ENCODE data around the gene HOXD3.

HOXD3 gene

GRCh38 chr2:176132205-176133171 lies 24.6 kb upstream of the HOXD3 start:
- in situ Hi-C loops (cut with MboI; ENCODE audit: low sequenced_read_pairs): loop anchor here (25.0 kb wide), 1 partner anchor 505 kb away; no protein-coding TSS in a partner anchor

- in situ Hi-C loops (cut with MboI; ENCODE audit: low sequenced_read_pairs): loop anchor here (25.0 kb wide), 1 partner anchor 504 kb away; no protein-coding TSS in a partner anchor
These were observed 23.7 kb upstream of the HOXD3 start for GRCh38 chr2:176133389-176133788.

- in situ Hi-C loops (cut with MboI; ENCODE audit: low sequenced_read_pairs): loop anchor here (25.0 kb wide), 1 partner anchor 503 kb away; no protein-coding TSS in a partner anchor
These were observed 23.1 kb upstream of the HOXD3 start for GRCh38 chr2:176134035-176134434.

DNA sequence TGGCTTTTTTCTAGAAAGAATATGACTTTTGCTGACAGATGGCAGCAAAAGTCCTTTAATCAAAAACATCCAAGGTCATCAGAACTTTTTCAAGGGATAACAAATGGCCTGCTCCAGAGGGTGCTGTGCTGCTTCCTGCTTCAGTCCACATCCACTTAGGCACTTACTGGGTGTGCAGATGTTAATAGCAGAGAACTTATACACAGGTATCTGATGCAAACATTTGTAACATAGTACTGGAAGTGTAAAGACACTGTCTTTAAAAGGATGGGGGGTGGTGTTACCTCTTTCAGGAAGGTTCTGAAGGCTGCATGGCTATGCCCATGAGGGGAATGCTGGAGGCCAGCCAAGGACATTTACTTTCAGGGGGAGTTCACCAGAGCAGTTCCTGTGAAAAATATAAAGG lies 22.1 kb upstream of the HOXD3 start:
- in situ Hi-C loops (cut with MboI; ENCODE audit: low sequenced_read_pairs): loop anchor here (25.0 kb wide), 1 partner anchor 502 kb away; no protein-coding TSS in a partner anchor

DNA sequence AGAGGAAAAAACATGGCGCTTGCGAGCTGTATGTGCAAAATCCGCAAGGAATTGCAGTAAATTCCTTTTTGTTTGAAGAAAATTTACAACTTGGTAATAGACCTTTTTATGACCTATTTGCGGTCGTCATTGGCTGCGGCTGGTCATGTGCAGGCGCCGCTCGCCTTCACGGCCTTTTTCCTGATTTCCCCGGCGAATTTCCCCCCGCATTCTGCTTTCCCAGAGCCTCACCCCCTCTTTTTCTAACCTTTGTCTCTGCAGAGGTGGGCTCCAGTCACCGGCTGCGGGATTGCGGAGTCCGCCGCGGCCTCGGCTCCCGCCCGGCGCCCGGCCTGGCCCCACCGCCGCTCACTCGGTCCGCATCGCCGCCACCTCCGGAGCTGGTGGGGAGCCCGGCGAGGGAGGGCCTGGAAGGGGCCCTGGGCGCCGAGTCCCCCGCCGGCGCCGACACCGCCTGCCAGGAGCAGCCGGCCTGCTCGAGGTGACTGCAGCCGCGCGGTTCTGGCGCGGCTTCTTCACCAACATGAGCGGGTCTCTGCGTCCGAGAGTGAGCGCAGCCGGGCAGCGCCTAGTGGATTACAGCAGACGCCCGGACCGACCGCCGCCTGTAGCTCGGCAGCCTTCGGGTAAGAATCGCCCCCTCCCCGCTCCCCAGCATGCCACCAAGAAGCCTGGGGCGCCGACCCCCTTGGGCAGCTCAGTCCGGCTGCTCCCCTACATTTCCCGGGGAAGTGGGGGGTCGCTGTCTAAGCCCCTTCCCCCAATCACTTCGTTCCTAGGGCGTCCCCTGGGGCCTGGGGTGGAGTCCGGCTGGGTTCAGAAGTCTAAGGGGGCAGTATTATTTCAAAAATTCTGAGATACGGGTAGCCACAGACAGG lies 20.5 kb upstream of the HOXD3 start:
- in situ Hi-C loops (cut with MboI; ENCODE audit: low sequenced_read_pairs): loop anchor here (25.0 kb wide), 1 partner anchor 501 kb away; no protein-coding TSS in a partner anchor

DNA sequence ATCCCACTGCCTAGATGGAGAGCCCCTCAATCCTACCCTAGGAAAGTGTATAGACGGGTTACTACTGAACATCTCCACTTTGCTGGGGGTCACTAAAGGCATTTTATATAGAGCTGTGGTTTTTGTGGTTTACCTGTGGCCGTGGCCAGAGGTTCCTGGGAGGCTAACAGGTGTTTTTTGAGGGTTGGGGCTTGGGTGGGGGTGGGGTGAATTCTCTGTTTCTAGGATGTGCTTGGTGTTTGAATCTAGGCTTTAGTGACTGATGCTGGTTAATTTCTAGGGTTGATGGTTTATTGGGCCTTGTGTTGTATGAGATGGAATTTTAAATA lies 19.9 kb upstream of the HOXD3 start:
- in situ Hi-C loops (cut with MboI; ENCODE audit: low sequenced_read_pairs): loop anchor here (25.0 kb wide), 1 partner anchor 500 kb away; no protein-coding TSS in a partner anchor

DNA sequence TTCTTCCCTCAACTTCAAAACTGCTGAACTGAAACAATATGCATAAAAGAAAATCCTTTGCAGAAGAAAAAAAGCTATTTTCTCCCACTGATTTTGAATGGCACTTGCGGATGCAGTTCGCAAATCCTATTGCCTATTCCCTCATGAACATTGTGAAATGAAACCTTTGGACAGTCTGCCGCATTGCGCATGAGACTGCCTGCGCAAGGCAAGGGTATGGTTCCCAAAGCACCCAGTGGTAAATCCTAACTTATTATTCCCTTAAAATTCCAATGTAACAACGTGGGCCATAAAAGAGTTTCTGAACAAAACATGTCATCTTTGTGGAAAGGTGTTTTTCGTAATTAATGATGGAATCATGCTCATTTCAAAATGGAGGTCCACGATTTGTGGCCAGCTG lies 19.2 kb upstream of the HOXD3 start:
- in situ Hi-C loops (cut with MboI; ENCODE audit: low sequenced_read_pairs): loop anchor here (25.0 kb wide), 1 partner anchor 499 kb away; no protein-coding TSS in a partner anchor

GRCh38 chr2:176138526-176138922 lies 18.6 kb upstream of the HOXD3 start:
- in situ Hi-C loops (cut with MboI; ENCODE audit: low sequenced_read_pairs): loop anchor here (25.0 kb wide), 1 partner anchor 499 kb away; no protein-coding TSS in a partner anchor

DNA sequence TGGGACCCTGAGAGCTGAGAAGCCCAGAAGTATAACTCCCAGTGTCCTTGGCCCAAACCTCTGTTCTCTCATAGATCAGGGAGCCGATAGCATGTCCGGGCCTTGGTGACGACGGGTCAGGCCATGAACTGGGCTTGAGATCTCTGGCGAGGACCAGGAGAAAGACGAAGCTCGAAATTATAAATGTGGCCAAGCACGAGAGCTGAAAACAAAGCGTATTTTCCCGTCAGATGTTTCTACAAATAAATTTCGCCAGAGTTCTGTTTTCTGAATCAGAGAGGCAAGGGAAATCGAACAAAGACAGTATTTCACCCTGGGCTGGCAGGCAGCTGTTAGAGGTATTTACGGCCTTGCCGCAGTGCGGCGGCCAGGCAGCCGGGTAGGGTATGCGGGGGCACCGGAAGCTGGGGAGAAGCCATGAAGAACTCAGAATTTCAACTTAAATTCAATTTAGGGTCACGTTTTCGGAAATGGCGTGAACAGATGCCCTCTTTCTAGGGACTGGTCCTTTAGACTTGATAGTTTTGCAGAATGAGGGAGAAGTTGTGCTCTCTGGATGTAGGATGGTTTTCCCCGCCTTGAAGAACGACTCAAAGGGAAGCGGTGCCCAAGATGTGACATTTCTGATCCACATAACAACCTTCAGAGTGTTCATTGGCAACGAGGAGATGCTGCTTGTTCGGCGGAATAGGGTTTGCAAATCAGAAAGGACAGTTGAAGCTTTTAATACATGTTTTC lies 18.0 kb upstream of the HOXD3 start:
- in situ Hi-C loops (cut with MboI; ENCODE audit: low sequenced_read_pairs): loop anchor here (25.0 kb wide), 1 partner anchor 498 kb away; no protein-coding TSS in a partner anchor

- in situ Hi-C loops (cut with MboI; ENCODE audit: low sequenced_read_pairs): loop anchor here (25.0 kb wide), 1 partner anchor 497 kb away; no protein-coding TSS in a partner anchor
These were observed 17.2 kb upstream of the HOXD3 start for GRCh38 chr2:176139661-176140512.

- in situ Hi-C loops (cut with MboI; ENCODE audit: low sequenced_read_pairs): loop anchor here (25.0 kb wide), 1 partner anchor 497 kb away; no protein-coding TSS in a partner anchor
These were observed 16.4 kb upstream of the HOXD3 start for GRCh38 chr2:176140513-176141317.

- in situ Hi-C loops (cut with MboI; ENCODE audit: low sequenced_read_pairs): loop anchor here (25.0 kb wide), 1 partner anchor 495 kb away; no protein-coding TSS in a partner anchor
These were observed 14.8 kb upstream of the HOXD3 start for GRCh38 chr2:176142281-176142680.

DNA sequence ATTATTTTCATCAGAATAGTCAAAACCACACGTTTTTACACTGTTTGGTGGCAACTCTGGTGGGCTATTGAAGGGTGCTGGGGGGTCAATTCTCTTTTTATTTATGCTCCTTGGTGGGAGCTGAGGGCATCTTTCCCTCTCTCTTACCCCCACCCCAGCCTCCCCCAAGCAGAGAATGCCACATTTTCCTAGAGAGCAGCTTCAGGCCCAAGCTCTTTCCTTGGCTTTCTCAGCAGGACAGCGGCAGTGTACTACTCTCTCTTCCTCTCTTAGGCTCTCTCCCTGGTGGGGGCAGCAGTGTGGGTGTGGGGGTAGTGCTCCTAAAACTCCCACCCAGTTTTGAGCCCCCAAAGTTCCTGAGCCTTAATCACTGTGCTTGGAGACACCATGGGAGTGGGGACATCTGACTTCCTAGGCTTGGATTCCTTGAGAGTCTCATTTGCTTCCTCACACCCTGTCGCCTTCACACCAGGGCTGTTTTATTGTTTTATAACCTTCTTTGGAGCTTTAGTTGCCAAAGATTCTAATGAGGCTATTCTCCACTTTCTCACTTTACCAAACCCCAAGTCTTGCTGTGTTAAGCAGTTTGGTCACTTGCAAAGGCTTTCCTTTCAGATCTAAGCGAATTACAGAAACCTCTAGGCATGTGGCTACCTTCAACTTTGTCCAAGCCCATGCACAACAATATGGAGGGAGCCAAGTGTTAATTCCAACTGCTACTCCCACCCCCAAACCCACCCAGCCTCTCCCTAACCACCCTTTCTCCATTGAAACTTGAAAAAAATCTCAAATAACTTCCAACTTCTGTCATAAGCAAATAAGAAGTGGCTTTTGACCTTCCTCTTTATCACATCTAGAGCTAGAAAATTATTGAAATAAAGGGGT lies 11.8 kb upstream of the HOXD3 start:
- in situ Hi-C loops (cut with MboI; ENCODE audit: low sequenced_read_pairs): loop anchor here (25.0 kb wide), 1 partner anchor 492 kb away; no protein-coding TSS in a partner anchor

DNA sequence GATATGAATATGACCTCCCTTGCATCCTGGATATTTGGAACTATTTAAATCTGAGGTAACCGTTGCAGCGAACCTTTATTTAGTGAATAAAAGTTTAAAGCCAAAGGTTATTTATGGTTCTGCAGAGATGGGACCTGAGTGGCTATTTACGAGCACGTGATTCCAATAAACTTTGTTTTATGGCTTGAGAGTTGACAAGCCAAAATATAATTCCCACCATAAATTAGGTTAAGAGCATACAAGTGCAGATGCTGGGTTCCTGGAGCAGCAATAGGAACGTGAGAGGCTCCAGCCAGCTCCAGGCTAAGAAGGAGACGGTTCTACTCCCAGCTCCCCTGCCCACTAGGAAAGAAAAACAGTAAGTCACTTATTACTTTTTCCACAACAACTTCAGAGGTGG lies 11.0 kb upstream of the HOXD3 start:
- in situ Hi-C loops (cut with MboI; ENCODE audit: low sequenced_read_pairs): loop anchor here (25.0 kb wide), 1 partner anchor 491 kb away; no protein-coding TSS in a partner anchor

DNA sequence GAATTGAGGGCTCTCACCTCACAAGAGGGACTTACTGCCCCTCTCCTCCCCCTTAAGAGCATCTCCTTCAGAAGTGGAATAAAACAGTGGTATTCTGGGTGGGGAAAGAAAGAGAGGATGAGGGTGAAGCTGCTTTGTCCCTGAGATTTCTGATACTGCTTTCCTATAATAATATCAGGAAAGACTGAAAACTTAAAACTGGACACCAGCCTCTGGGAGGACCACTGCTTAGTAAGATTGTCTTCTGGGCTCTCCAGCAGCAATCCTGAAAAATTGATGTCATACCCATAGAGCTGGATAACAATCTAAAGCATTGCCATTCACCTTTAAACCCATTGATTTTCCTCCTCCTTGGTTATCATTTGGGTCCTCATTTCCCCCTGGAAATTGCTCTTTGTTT lies 10.5 kb upstream of the HOXD3 start:
- in situ Hi-C loops (cut with MboI; ENCODE audit: low sequenced_read_pairs): loop anchor here (25.0 kb wide), 1 partner anchor 491 kb away; no protein-coding TSS in a partner anchor

GRCh38 chr2:176147210-176147799 lies 9.8 kb upstream of the HOXD3 start:
- in situ Hi-C loops (cut with MboI; ENCODE audit: low sequenced_read_pairs): loop anchor here (25.0 kb wide), 1 partner anchor 490 kb away; no protein-coding TSS in a partner anchor
